ENCODE data around the gene DNAJC15.

The DNAJC15 gene

DNA sequence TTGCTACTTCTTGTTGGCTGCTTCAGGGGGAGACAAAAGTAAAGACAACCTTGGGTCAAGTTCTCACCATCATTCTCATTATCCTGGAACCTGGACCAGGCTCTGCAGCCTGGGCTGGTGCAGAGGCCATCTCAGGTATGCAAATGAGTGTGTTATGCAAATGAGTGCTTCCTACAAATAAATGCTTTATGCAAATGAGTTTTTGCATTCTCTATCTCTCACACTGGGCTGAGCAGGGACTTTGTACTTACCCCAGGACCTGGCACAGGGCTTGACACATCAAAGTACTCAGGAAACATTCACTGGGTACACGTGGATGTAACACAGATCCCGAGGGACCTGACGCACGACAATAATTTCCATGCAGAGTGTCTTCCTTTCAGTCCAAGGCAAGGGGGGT lies 103.0 kb downstream of the DNAJC15 start:
- TF ChIP-seq, protein P1, sequence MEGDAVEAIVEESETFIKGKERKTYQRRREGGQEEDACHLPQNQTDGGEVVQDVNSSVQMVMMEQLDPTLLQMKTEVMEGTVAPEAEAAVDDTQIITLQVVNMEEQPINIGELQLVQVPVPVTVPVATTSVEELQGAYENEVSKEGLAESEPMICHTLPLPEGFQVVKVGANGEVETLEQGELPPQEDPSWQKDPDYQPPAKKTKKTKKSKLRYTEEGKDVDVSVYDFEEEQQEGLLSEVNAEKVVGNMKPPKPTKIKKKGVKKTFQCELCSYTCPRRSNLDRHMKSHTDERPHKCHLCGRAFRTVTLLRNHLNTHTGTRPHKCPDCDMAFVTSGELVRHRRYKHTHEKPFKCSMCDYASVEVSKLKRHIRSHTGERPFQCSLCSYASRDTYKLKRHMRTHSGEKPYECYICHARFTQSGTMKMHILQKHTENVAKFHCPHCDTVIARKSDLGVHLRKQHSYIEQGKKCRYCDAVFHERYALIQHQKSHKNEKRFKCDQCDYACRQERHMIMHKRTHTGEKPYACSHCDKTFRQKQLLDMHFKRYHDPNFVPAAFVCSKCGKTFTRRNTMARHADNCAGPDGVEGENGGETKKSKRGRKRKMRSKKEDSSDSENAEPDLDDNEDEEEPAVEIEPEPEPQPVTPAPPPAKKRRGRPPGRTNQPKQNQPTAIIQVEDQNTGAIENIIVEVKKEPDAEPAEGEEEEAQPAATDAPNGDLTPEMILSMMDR (IDR thresholded peaks at IDR 0.05; ENCODE audit: poor library complexity, severe bottlenecking) = no peak
- no peak for DNase-seq (ENCODE audit: low spot score)
- no peak for ATAC-seq (ENCODE audit: low read depth)
- no peaks in the 10 kb centered on the region for H3K4me1 ChIP-seq (ENCODE audit: insufficient read depth, poor library complexity, severe bottlenecking)
- no peaks in the 10 kb centered on the region for H3K27me3 ChIP-seq (ENCODE audit: insufficient read depth, poor library complexity, severe bottlenecking)
- H3K36me3 ChIP-seq (ENCODE audit: low read depth) = no peaks in the 10 kb centered on the region
- H3K27ac ChIP-seq (ENCODE audit: poor library complexity, severe bottlenecking) = no peak overlapping the region
- no peak overlapping the region for H3K4me3 ChIP-seq (ENCODE audit: severe bottlenecking)
- no peaks in the 10 kb centered on the region for H3K9me3 ChIP-seq (ENCODE audit: severe bottlenecking)

DNA sequence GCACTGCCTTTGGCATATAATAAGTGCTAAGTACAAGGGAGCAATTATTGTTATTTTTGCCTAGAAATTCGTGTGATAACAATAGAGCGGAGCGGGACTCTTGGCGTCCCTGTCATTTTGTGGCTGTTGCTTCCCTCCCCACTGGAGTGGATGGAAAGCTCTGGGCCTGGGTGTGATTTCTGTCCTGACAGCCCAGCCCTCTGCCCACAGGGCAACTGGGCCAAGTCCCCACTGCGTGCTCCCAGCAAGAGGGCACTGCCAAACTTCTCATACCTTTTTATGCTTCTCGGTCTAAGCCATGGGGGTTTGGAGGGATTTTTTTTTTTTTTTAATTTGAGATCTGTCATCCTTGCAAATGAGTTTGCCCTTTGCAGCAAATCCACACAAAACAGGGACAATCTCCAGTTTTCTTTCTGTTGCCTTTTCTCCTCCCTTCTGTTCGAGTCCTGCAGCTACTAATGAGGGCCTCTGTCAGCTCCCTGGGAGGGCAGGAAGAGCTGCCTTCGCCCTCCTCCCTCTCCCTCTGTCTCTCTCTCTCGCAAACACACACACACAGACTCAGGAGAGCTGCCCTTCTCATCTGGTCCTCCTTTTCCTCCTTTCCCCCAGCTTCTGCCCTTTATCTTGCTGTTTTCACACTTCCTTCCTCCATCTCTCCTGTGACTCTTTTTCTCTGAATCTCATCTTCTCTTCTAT lies 103.9 kb downstream of the DNAJC15 start:
- Histone ChIP-seq H3K4me1 (ENCODE audit: insufficient read depth, poor library complexity, severe bottlenecking) (no peaks in the 10 kb centered on the region), H3K36me3 (ENCODE audit: low read depth) (no peaks in the 10 kb centered on the region), H3K4me3 (ENCODE audit: severe bottlenecking) (no peak overlapping the region), H3K27me3 (ENCODE audit: insufficient read depth, poor library complexity, severe bottlenecking) (no peaks in the 10 kb centered on the region), H3K9me3 (ENCODE audit: severe bottlenecking) (no peaks in the 10 kb centered on the region), H3K27ac (ENCODE audit: poor library complexity, severe bottlenecking) (no peak overlapping the region)
- no peak for ATAC-seq (ENCODE audit: low read depth)
- TF ChIP-seq, protein P1 (IDR thresholded peaks at IDR 0.05; ENCODE audit: poor library complexity, severe bottlenecking) = no peak
- DNase-seq (ENCODE audit: low spot score) = no peak

DNA sequence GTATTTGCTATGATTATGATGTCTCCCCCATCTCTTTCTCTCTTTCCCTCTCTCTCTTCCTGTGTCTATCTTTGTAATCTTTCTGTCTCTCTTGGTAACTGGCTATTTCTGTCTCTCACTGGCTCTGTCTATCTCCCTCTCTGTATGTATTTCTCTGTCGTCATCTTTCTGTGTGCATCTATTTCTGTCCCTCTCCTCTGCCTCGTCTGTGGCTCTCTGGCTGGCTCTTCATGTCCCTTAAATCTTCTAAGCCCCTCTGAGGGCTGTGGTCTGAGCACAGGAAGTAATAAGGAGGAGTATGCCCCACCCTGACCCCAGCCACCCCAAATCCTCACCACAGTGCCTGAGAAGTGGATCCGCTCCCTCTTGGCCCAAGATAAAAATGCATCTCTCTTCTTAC lies 104.4 kb downstream of the DNAJC15 start:
- TF ChIP-seq, protein P1 (IDR thresholded peaks at IDR 0.05; ENCODE audit: poor library complexity, severe bottlenecking) = no peak
- Histone ChIP-seq H3K27ac (ENCODE audit: poor library complexity, severe bottlenecking) (no peak overlapping the region), H3K4me1 (ENCODE audit: insufficient read depth, poor library complexity, severe bottlenecking) (no peaks in the 10 kb centered on the region), H3K27me3 (ENCODE audit: insufficient read depth, poor library complexity, severe bottlenecking) (no peaks in the 10 kb centered on the region), H3K4me3 (ENCODE audit: severe bottlenecking) (no peak overlapping the region), H3K9me3 (ENCODE audit: severe bottlenecking) (no peaks in the 10 kb centered on the region), H3K36me3 (ENCODE audit: low read depth) (no peaks in the 10 kb centered on the region)
- no peak for ATAC-seq (ENCODE audit: low read depth)
- no peak for DNase-seq (ENCODE audit: low spot score)

DNA sequence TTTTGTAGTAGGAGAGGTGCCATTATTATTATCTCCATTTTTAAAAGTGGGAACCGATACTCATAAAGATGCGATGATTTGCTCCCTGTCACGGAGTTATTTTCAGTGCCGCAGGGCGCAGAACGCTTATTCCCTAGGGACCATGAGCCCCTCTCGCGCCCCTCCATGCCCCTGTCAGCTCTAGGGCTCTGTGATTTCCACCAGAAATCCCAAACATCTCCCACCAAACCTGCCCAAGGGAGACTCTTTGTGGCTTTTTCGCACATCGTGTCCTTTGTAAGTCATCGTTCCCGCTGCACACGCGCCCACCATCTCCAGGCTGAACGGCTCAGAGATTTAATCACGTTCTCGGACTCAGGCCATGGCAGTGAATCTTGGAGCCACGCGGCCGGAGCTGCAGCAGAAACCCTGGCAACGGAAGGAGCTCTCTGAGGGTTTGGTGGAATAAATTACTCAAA lies 105.1 kb downstream of the DNAJC15 start:
- no peaks in the 10 kb centered on the region for H3K27me3 ChIP-seq (ENCODE audit: insufficient read depth, poor library complexity, severe bottlenecking)
- DNase-seq (ENCODE audit: low spot score) (no peak), ATAC-seq (ENCODE audit: low read depth) (no peak)
- TF ChIP-seq, protein P1 (IDR thresholded peaks at IDR 0.05; ENCODE audit: poor library complexity, severe bottlenecking) = no peak
- no peak overlapping the region for H3K27ac ChIP-seq (ENCODE audit: poor library complexity, severe bottlenecking)
- H3K9me3 ChIP-seq (ENCODE audit: severe bottlenecking) = no peaks in the 10 kb centered on the region
- H3K4me3 ChIP-seq (ENCODE audit: severe bottlenecking) = no peak overlapping the region
- H3K4me1 ChIP-seq (ENCODE audit: insufficient read depth, poor library complexity, severe bottlenecking) = no peaks in the 10 kb centered on the region
- H3K36me3 ChIP-seq (ENCODE audit: low read depth) = no peaks in the 10 kb centered on the region

DNA sequence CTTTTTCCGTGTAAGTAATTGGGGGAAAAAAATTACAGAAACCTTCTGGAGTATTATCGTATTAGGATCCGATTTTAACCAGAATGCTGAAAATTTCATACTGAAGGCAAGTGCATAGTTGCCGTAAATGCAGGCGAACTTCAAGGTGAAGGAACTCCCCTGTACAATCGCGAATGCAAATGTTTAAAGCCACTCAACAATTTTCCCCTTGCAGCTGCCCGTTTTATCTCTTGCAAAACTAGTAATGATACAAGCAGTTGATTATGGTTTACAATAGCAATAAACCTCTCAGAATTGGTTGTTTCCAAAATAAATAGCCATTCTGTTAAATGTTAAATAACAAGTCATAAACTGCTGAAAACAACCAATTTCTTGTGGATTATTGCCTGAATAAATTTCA lies 105.7 kb downstream of the DNAJC15 start:
- H3K36me3 ChIP-seq (ENCODE audit: low read depth) = no peaks in the 10 kb centered on the region
- no peak overlapping the region for H3K4me3 ChIP-seq (ENCODE audit: severe bottlenecking)
- H3K27ac ChIP-seq (ENCODE audit: poor library complexity, severe bottlenecking) = no peak overlapping the region
- no peaks in the 10 kb centered on the region for H3K4me1 ChIP-seq (ENCODE audit: insufficient read depth, poor library complexity, severe bottlenecking)
- H3K9me3 ChIP-seq (ENCODE audit: severe bottlenecking) = no peaks in the 10 kb centered on the region
- TF ChIP-seq, protein P1 (IDR thresholded peaks at IDR 0.05; ENCODE audit: poor library complexity, severe bottlenecking) = no peak
- no peaks in the 10 kb centered on the region for H3K27me3 ChIP-seq (ENCODE audit: insufficient read depth, poor library complexity, severe bottlenecking)
- DNase-seq (ENCODE audit: low spot score) (no peak), ATAC-seq (ENCODE audit: low read depth) (no peak)

Measured in RWPE2 (cell line).